Keratinocyte (primary cell): ENCODE data around the gene CASP10.

Source experiments
- EZH2 ChIP-seq: IDR thresholded peaks from one replicate; pipeline ENCODE4 v1.6.1; 2012; ENCODE audit warnings: inconsistent platforms, mild to moderate bottlenecking, low read length, moderate library complexity
- TF ChIP-seq, protein P1 (sequence below), 3 experiments: IDR thresholded peaks in 1 of 3; conservative IDR thresholded peaks in 1 of 3; optimal IDR thresholded peaks in 1 of 3; 2 replicates in 2 of 3; 3 replicates in 1 of 3; pipeline versions ENCODE3 to v1.5.1; 2011; ENCODE audit warnings: low read length in 3 of 3, mild to moderate bottlenecking in 3 of 3, moderate library complexity in 2 of 3, control low read depth in 1 of 3, inconsistent platforms in 1 of 3; ENCODE audit not compliant: insufficient read depth in 2 of 3; ENCODE audit errors: extremely low read depth in 1 of 3

DNA sequence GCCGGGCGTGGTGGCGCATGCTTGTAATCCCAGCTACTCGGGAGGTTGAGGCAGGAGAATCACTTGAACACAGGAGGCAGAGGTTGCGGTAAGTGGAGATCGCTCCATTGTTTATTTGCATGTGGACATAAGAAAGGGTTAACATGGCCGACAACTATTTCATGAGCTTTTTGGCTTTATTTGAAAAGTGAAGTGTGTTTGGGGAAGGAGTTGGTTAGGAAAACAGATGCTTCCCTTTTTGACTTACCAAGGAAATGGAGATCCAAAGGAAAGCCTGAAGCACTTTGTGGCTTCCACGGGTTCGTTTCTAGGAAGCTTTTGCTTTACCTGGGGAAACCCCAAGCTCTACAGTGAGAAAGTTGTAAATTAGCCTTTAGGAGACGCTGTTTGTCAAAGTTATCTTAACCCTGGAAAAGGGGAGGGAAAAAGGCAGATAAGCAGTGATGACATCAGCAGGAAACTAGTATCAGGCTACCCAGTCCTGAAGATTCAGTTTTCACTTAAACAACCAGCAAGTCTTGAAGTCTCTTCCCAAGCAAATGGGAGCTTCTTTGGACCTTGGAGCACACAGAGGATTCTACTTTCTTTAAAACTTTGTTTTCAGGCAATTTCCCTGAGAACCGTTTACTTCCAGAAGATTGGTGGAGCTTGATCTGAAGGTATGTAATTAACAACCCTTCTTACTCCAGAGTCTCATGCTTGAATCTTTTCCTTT, at the start of gene CASP10:
- TF ChIP-seq, protein P1, sequence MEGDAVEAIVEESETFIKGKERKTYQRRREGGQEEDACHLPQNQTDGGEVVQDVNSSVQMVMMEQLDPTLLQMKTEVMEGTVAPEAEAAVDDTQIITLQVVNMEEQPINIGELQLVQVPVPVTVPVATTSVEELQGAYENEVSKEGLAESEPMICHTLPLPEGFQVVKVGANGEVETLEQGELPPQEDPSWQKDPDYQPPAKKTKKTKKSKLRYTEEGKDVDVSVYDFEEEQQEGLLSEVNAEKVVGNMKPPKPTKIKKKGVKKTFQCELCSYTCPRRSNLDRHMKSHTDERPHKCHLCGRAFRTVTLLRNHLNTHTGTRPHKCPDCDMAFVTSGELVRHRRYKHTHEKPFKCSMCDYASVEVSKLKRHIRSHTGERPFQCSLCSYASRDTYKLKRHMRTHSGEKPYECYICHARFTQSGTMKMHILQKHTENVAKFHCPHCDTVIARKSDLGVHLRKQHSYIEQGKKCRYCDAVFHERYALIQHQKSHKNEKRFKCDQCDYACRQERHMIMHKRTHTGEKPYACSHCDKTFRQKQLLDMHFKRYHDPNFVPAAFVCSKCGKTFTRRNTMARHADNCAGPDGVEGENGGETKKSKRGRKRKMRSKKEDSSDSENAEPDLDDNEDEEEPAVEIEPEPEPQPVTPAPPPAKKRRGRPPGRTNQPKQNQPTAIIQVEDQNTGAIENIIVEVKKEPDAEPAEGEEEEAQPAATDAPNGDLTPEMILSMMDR (optimal IDR thresholded peaks at IDR 0.05 in 1 of 3, IDR thresholded peaks at IDR 0.05 in 1 of 3, conservative IDR thresholded peaks at IDR 0.05 in 1 of 3; ENCODE audit: extremely low read depth in 1 of 3, insufficient read depth in 2 of 3, low read length in 3 of 3): peak; percentile 36 to 81 (median 61)
- no peak for TF ChIP-seq EZH2
